ENCODE data around the gene DCN.

Gene DCN

DNA sequence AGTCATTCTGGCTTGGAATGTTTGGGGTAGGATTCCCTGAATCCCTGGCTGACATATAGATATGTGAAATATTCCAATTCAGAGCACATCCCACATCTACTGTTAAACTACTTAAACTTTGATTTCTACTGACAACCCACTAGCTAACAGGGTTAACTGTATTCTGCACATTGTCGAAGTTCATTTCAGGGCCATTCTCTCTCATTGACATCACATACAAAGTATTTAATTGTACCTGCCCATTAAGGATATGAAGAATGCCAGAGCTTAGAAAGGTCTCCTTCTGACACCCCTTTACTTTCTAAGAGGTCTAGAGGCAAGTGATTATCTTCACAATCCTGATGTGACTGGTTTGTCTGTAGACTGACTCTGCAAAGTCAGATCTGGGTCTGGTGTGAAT is 2.8 kb upstream of the DCN start:
- no peak for DNase-seq

DNA sequence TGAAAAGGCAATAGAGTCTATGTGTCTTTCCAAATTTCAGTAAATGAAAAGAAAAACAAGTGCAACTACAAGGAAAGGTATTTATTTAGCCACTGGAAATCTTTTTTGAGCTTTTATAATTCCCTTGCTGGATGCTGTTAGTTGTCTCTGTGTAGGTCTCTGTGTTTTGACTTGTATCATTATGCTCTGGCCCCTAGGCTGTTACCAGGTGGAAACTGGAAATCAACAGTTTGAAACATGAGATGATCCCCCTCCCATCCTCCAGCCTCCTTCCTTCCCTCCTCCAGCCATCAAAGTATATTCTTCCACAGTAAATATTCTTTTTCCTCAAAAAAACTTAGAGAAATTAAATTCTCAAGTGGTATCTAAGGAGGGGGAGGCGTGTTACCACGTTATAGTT is 934 bp upstream of the DCN start:
- DNase-seq = no peak

DNA sequence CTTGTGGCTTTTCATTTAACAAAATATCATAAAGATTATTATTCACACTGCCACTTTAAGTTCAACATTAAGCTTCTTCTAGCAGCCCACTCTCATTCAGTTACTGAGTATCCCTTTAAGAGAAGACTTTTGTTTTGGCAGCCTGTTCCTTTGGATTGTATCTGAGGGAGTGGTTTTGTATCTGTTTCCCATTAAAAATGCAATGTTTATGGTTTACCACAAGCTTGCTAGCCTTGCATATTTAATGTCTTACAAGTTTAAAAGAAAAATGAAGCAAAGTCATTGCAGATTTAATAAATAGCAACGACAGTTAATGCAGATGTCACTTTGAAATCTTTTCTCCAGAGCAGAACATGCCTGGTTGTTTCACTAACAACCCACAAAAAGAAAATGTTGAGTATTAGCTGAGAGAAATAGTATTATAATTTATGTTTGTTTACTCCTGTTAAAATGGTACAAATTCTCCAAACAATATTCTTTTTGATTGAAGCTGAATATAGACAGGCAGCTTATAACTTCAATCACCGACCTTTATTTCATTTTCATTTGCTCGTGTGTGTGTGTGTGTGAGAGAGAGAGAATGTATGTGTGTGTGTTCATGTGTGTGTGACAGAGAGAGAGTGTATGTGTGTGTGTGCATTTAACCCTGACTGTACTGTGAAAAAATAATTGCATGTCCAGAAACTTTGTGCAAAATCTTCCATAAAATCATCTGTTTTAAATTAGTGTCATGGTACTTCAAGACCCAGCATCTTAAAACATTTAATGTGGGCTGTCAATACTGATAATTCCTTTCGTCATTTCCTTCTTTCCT is 1.8 kb downstream of the DCN start:
- DNase-seq = no peak

DNA sequence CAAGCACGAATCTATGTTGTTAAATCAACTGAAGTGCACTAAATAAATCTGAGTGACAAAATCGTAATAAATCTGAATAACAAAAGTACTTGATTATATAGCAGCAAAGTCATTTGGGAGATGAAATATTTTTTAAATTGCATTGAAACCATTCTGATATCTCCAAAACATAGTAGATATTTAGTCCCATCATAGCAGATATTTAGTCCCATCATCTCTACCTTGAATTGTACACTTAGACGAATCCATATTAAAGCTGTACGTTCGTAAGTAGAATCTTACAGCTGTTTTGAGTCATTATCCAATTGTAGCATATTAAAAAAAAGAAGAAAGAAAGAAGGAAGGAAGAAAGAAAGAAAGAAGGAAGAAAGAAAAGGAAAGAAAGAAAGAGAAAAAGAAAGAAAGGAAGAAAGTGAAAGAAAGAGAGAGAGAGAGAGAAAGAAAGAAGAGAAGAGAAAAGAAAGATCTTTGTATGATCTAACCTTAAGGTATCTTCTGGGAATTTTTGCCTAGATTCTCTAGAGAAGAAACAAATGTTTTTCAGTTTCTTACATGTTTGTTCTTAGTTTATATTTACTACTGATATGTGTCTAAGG is 2.6 kb downstream of the DCN start:
- DNase-seq = no peak

DNA sequence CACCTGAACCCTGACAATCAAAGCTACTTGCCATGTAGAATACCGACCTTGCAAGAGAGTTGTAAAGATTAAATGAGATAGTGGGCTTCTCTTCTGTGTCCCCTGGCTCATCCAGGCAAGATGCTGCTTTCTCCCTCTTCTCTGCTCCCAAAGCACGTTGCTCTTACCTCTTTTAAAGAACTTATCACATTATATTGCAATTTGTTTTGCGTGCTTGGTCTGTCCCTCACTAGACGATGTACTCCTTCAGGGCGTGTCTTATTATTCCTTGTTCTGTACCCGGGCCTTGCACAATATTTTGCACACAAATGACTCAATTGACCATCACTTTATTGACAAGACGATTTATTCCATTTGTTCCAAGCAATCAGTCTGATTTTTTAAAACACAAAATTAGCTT is 3.3 kb downstream of the DCN start:
- no peak for DNase-seq

DNA sequence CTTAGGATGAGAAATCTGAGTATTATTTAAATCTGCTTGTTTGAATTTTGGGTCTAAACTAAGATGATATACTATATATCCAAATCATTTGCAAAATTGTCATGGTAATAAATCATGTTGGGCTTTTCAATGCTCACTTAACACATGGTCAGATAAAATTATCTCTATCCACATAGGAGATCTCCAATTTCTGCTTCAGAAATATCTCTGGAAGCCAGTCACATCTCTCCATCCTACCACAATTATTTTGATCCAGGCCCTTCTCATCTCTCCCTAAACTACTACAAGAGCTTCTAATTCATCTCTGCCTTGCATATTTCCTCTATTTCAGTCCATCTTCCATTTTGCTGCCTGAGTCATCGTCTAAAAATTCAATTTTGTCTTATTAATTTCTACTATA is 3.8 kb downstream of the DCN start:
- no peak for DNase-seq

DNA sequence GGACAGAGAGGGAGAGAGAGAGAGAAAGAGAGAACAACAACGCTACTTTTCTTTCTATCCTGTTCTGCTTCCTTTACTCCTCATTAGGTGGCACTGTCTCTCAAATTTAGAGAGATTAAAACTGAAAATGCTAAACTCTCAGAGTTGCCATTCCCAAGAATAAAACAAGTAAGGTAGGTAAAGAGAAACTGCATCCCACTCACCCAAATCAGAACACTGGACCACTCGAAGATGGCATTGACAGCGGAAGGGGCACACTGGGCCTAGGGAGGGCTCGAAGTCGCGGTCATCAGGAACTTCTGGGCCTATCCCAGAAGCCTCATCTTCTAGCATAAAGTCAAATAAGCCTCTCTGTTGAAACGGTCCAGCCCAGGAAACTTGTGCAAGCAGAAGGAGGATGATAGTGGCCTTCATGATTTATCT is 4.5 kb downstream of the DCN start:
- no peak for DNase-seq

DNA sequence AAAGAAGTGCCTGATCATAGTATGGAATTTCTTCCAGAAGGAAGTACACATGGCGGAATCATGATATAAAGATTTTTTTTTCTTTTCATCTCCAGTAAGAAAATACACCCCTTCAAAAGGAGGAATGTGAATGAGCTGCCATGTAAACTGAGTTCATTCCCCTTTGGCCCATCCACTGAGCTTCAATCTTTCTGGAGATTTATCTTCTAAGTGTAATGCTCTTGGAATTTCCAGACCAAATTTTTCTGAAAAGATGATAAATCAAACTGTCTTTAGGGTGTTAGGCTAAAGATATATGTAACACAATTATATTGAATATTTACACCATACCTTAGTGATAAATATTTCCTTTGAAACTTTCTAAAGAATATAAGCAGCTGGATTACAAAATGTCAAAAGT is 5.2 kb downstream of the DCN start:
- no peak for DNase-seq

DNA sequence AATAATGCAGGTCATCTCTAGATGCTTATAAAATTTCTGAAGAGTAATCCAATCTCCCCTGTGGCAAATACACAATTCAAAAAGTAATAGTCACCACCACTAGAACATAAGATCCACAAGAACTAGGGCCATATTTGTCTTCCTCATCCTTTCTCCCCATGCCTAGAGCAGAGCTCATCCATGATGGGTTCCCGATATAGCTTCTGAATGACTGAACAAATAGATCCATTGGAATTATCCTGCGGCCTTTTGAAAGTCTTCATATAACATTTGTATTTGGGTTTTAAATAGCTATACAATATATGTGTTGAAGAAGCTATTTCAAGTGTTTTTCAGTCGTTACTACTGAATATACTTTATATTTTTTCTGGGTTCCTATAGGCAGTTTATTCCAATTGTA is 5.7 kb downstream of the DCN start:
- DNase-seq = no peak

DNA sequence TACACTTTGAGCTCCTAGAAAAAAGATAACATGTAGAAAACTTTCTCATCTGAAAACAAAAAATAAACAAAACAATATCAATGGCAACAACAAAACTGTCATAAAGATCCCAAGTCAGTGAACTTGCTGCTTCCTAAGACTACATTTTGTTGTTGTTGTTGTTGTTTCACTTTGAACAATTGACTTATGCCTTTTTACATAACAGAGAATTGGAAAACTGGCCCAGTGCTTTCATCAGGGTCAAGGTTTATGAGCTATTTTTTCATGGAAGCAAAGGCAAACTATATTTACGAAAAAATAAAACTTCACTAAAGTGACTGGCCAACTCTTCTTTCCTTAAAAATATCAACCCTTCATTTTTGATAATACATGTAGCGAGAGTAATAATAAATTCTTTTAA is 6.3 kb downstream of the DCN start:
- no peak for DNase-seq

DNA sequence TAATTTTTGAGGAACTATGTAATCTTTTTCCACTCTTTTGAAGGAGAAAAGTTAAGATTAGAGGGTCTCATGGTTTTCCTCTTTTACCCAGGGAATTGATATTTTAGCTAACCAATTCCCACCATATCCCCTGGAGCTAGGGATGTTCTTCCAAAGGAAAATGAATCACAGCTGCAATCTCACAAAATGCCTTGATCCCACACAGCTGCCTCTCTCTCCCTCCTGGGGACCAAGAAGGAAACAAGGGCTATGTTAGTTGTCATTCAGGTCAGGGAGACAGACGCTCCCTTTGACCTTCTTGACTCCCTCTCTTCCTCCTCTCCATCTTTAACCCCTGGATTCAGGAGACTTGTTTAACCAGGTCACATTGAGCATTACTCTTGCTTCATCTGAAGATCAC is 9.5 kb downstream of the DCN start:
- DNase-seq = no peak

DNA sequence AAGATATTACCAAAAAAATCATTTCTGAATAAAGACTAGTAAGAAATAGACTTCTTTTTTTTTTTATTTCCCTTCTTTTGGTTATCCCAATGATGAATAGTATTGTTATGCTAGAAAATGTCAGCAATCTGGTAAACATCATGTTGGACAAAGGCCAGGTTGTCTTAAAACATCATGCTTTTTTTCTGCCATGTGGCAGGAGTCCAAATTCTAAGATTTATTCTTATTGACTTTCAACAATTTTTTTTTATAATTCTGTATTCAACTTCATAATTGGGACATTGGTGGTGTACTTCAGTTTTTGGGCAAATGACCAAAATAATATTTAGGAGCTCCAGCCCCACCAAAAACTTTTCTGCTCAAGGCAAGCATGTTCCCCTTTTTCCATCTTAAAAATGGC is 10.5 kb downstream of the DCN start:
- DNase-seq = no peak

DNA sequence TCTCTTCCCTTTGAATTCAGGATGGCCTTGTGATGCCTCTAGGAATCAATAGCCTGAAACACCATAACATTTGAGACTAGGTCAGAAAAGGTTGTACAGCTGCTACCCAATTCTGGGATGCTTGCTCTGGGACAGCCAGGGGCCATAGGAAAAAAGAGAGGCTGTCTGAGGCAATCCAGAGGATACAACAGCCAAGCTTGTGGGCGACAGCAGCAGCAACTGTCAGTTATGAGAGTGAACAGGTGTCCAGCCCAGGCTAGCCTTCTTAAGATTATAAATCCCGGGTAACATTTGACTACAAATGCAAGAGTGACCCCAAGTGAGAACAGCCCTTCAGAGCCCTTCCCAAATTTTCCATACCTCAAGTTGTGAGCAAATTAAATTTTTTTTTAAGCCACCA is 11.1 kb downstream of the DCN start:
- DNase-seq = no peak

DNA sequence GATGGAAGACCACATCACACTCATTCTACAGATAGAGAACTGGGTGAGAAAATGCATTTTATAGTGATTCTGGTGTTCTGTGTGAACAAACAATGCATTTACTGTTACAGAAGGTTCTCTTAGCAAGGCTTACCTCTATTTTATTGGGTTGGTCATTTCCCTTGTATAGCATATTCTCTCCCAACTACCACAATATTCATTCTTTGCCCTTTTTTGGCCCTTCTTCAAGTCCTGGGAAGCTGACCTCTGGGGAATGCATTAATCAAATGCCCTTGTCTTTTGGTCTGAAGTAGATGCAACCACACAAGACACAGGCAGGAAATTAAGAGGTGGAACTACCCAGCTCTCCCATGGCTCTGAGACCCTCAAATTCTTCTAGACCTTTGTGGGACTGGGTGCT is 19.5 kb downstream of the DCN start:
- DNase-seq = no peak

DNA sequence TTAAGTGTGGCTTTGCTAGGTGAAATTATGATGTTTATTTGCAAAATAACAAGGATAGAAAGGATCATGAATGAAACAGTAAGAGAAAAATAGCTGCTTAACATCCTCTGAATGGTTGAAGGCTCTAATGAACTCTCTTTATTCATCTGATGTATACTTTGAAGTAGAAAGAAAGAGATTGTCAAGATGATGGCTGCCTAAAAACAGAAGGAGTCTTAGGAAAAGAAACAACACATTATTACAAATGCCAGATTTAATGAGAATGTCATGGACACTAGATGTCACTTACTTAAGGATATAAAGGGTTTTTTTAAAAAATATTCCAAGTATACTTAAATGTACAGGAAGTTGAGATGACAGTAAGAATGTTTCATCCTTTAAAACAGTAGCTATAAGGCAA is 21.6 kb downstream of the DCN start:
- DNase-seq = no peak

DNA sequence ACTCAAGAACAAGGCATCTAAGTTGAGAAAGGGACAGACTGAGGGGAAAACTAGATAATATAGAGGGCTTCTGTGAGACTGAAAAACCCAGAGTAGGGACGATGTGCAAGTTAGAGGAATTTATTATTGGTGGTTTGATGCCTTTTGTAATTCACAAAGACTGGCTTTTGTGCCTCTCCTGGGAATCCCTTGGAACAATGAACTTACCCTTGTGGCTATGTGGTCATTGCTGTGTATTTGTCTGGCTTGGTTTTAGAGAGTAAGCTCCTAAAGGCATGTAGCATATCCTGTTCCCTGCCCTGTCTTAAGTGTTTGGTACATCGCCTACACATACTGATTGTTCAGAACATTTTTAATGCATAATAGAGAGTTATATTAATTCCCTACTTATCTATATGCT is 26.6 kb downstream of the DCN start:
- no peak for DNase-seq

DNA sequence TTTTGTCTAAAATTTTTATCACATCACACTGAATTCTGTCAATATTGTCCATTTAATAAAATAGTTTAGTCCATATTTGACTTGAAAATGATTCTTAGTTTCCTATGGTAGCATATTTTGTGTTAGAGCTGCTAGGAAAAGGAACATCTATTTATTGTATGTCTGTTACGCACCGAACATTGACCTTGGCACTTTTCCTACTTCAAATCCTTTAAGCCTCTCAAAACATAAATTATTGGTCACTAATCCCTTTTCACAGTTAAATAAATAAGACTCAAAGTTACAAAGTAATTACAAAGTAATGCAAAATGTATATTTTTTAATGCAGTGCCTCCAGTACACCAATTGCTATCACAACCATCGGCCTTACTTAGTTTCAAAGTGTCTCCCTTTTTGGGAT is 28.5 kb downstream of the DCN start:
- DNase-seq = no peak

DNA sequence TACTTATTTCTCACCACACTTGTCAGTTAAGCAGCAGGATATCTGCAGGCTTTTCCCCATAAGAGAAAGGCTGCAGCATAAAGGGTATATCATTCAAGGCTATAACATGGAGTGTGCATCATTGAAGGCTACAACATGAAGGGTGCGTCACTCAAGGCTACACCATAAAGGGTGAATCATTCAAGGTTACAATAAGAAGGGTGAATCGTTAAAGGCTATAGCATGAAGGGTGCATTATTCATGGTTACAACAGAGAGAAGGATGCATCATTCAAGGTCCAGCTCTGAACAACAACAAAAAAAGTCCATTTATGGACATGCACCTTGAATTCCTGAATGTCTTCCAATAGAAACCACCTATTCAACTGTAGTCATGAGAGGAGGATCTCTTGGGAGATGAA is 38.6 kb downstream of the DCN start:
- no peak for DNase-seq

DNA sequence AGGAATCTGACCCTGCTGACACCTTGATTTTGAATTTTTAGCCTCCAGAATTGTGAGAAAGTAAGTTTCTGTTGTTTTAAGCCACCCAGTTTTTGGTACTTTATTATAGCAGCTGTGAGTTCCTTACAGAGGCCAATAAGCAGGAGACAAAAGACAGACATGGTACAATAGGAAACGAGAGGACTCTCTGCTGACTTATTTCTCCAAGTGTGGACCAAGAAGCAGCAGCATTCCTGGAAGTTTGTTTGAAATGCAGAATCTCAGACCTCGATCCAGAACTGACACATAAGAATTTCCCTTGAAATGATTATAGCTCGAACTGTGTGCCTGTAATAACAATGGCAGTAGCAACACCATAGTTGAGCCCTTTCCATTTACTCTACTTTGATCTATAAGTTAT is 39.4 kb downstream of the DCN start:
- DNase-seq = no peak

DNA sequence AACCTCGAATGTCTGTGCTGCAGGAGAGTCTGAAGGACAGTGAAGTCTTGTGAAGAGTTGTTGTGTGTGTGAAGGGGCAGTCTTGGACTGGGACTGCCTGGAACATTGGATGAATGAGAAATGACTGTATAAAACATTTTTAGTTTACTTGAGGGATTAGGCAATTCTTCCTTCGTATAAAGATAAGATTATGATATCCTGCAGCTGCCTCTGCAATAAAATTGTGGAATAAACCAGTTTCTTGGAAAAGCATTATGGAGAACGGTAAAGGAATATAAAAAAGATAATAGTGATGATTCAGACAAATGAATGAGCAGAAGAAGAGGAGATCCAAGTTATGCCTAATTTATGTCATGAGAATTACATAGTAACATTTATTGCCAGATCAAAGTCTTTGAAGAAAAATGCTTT is 40.4 kb downstream of the DCN start:
- no peak for DNase-seq

DNA sequence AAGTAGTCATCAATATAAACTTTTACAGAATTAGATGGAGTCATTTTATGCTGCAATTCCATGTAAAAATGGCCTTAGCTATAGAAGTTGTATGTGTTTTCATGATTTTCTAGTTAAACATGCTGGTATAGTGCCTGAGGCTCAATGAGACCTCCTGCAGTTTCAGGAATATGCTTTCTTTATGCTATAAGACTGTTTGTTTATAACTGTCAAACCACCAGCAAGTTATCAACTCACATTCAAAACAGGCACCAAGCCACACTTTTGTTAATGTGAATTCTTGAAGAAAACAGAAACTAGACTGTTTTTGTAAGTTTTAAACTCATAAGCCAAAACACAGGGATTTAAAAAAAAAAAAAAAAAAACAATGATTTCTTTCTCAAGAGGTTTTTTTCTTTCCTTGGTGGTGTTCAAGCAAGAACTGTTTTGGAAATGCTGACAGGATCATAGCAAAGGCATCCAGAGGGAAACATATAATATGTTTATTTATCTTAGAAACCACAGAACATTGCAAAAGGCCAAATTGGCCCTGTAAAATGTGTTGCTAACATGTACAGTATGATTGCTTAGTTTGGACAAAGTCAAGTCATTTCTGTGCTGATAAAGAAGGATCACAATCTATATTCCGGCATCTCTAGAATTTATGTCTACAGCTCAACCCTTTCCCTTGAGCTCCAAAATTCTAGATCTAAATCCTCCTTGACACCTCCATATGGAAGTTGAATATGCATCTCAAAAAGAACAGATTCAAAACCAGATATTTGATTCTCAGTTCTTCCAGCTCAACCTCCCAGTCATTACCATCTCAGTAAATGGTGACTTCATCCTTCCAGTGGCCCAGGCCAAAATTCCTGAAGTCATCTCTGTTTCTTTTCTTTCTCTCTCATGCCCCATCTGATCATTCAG is 42.3 kb downstream of the DCN start:
- DNase-seq = no peak

DNA sequence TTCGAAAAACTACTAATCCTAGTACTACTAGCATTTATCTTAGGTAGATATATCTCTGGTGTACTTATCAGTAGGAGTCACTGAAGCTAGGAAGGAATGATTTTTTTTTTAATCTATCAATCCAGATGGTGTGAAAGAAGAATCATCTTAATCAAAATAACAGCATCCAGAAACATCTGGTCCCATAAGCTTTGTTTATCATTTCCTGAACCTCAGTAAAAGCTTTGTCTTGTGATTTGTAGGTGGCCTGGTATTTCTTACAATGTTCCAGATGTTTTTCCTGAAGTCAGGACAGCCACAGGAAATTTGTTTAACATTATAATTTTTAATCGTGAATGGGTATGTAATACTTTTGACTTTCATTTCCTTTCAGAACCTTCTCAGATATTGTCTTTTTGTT is 43.3 kb downstream of the DCN start:
- no peak for DNase-seq

DNA sequence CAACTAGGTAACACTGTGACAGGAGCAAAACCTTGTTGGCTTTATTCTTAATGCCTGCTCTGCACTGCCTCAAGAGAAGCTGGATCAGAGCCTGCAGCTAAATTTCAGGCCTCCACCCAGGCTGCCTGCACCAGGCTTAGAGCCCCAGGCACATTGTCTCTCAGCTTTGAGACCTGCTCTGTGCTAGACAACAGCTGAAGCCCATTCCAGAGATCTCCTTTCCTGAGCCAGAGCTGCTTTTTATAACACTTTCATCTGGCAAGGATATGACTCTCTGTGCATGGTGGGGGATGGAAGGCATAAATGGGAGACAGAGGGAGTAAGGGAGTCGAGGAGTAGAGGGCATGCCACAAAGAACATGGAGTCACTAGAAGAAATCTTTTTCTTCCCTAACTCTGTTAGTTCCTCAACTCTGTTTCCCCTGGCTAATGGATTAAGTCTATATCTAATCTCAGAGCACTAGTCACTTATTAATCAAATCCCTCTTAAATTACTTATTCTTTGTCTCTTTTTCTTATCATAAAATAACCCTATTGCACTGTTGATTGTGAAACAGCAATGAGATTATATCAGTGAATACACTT is 44.2 kb downstream of the DCN start:
- DNase-seq = no peak

DNA sequence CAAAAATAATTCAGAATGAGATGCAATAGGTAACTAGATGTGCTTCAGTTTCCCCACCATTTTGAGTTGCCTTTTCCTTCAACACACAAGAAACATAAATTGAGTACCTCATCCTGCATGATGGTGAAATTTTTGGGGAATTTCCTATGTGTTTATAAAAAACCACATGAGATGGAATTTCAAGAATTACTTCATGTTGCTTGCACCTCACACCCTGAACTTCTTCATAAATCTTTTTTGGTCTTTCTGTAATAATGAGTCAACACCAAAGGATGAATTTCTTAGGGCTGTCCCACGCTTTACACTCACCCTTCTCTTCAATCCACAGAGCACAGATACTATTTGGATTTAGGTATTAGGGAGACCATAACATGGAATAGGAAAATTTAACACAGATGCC is 48.7 kb downstream of the DCN start:
- DNase-seq = no peak
